GM12878 (cell line): ENCODE data around the gene GORASP2. TPM values are rescaled to one million over a fixed set of nuclear protein-coding genes. Genes with fewer than 3 reads are reported as not detected.

ENCODE experiments used
- ATAC-seq: fragments of 200-7000 bp; cut with Tn5 transposase; 3 replicates; pipeline ENCODE4 v1.9.1; 2020; ENCODE audit warnings: mild to moderate bottlenecking, moderate library complexity
- BruUV-seq: library from RNA; stranded (reverse); fragments of 400-500 nt; replicated peaks from 2 replicates; lab custom pipeline; 2021; lab: Mats Ljungman, UMichigan
- CTCF ChIA-PET: fragments of 300-600 bp; sonication (Branson Sonifier 250); formaldehyde crosslinking; extraction: SDS; loops from one replicate; lab custom pipeline; 2021; ENCODE audit warnings: inconsistent platforms; lab: Yijun Ruan, JAX
- POLR2A ChIA-PET: fragments of 350-600 bp; formaldehyde crosslinking; extraction: SDS; loops from one replicate; lab custom pipeline; 2021; ENCODE audit warnings: inconsistent platforms; lab: Charles Lee
- RAD21 ChIA-PET: fragments of 300-600 bp; sonication (Branson Sonifier 250); formaldehyde crosslinking; loops from one replicate; lab custom pipeline; 2023; ENCODE audit warnings: antibody characterized with exemption; ENCODE audit not compliant: unreplicated experiment; lab: Charles Lee
- SMC1A ChIA-PET: fragments of 300-600 bp; sonication (Branson Sonifier 250); formaldehyde crosslinking; loops from one replicate; lab custom pipeline; 2023; ENCODE audit not compliant: unreplicated experiment, uncharacterized antibody; lab: Charles Lee
- DNase-seq: peaks from one replicate; pipeline ENCODE4 v3.0.0-alpha.2; 2011; ENCODE audit warnings: low read depth, low spot score
- FAIRE-seq: peaks from 3 replicates; lab custom pipeline; 2011; peaks lifted over from hg19 to GRCh38; lab: Jason Lieb, UNC
- H2AFZ ChIP-seq: 2 replicates; pipeline ENCODE4 v1.6.0; 2011; ENCODE audit warnings: low read depth, low read length, control low read depth; ENCODE audit not compliant: control insufficient read depth
- H3K27ac ChIP-seq: 2 replicates; pipeline ENCODE4 v1.5.1; 2011; ENCODE audit warnings: control low read depth; ENCODE audit not compliant: control insufficient read depth, insufficient read depth
- H3K27me3 ChIP-seq, 2 experiments: replicated peaks in 1 of 2; 2 replicates each; pipeline versions ENCODE4 v1.6.0 to v1.6.1; 2011; ENCODE audit warnings: low read length in 1 of 2; ENCODE audit not compliant: control insufficient read depth in 2 of 2, insufficient read depth in 2 of 2
- H3K36me3 ChIP-seq, 2 experiments: 2 replicates each; pipeline ENCODE4 v1.5.1; 2011; ENCODE audit warnings: low read length in 1 of 2; ENCODE audit not compliant: control insufficient read depth in 2 of 2, insufficient read depth in 2 of 2
- H3K4me1 ChIP-seq: 2 replicates; pipeline ENCODE4 v1.6.1; 2011; ENCODE audit warnings: mild to moderate bottlenecking, low read length, moderate library complexity, mixed read lengths; ENCODE audit not compliant: control insufficient read depth, insufficient read depth
- H3K4me2 ChIP-seq: 2 replicates; pipeline ENCODE4 v1.6.0; 2011; ENCODE audit warnings: control low read depth; ENCODE audit not compliant: control insufficient read depth, insufficient read depth
- H3K4me3 ChIP-seq: fragments of 200-600 bp; sonication (generic); 2 replicates; pipeline ENCODE4 v1.5.1; 2016
- H3K79me2 ChIP-seq: 2 replicates; pipeline ENCODE4 v1.6.0; 2011; ENCODE audit warnings: low read length; ENCODE audit not compliant: control insufficient read depth, insufficient read depth
- H3K9ac ChIP-seq: 2 replicates; pipeline ENCODE4 v1.8.0; 2011; ENCODE audit warnings: low read length, control low read depth, mixed read lengths; ENCODE audit not compliant: control insufficient read depth, insufficient read depth
- H3K9me3 ChIP-seq: replicated peaks from 3 replicates; pipeline ENCODE4 v1.5.1; 2011; ENCODE audit warnings: mild to moderate bottlenecking, low read length; ENCODE audit not compliant: control insufficient read depth, insufficient read depth
- H4K20me1 ChIP-seq: 2 replicates; pipeline ENCODE4 v1.6.0; 2011; ENCODE audit not compliant: control insufficient read depth, insufficient read depth
- BCLAF1 ChIP-seq: fragments of 450-650 bp; IDR thresholded peaks from 2 replicates; pipeline ENCODE4 v1.6.1; 2017; ENCODE audit warnings: antibody characterized with exemption, mild to moderate bottlenecking, moderate library complexity
- FOS ChIP-seq: IDR thresholded peaks from 3 replicates; pipeline ENCODE4 v1.6.1; 2011; ENCODE audit warnings: borderline replicate concordance; ENCODE audit not compliant: insufficient read length; ENCODE audit errors: extremely low read depth
- POLR2A ChIP-seq: IDR thresholded peaks from 2 replicates; pipeline ENCODE4 v1.6.1; 2011; ENCODE audit warnings: low read depth, mild to moderate bottlenecking, low read length
- POLR2AphosphoS5 ChIP-seq: IDR thresholded peaks from 2 replicates; pipeline ENCODE4 v1.6.1; 2011; ENCODE audit warnings: mild to moderate bottlenecking, low read length, inconsistent platforms
- POU2F2 ChIP-seq: IDR thresholded peaks from 3 replicates; pipeline ENCODE4 v1.6.1; 2011; ENCODE audit warnings: low read depth, mild to moderate bottlenecking, low read length, borderline replicate concordance
- SMARCA5 ChIP-seq: fragments of 450-650 bp; IDR thresholded peaks from 2 replicates; pipeline ENCODE4 v1.6.1; 2017; ENCODE audit warnings: mild to moderate bottlenecking
- ZSCAN29 ChIP-seq: fragments of 450-650 bp; IDR thresholded peaks from 2 replicates; pipeline ENCODE4 v1.6.1; 2017; ENCODE audit warnings: mild to moderate bottlenecking, moderate library complexity
- WGBS: methylation state at CpG from one replicate; pipeline ENCODE4 v1.1.6; 2016; ENCODE audit warnings: low lambda C conversion rate; ENCODE audit not compliant: insufficient replicate concordance, insufficient coverage; ENCODE audit errors: missing lambda C conversion rate; 5-methylcytosine and 5-hydroxymethylcytosine counted together
- in situ Hi-C: fragments of 300-500 bp; cut with MboI; formaldehyde crosslinking; loops from 9 replicates; pipeline ENCODE4 v1.14.3; 2018; ENCODE audit warnings: mixed read lengths
- intact Hi-C: fragments of 100-400 bp; cut with micrococcal nuclease; formaldehyde crosslinking; loops from one replicate; pipeline ENCODE4 v1.14.2; 2022; ENCODE audit not compliant: unreplicated experiment
- polyA plus RNA-seq, 11 experiments: library from polyadenylated mRNA; depleted of rRNA in 4 of 11; unstranded in 6 of 11; stranded (reverse) in 5 of 11; fragments of >200 nt; fragmentation: Nextera tagmentation in 4 of 11; fragmentation: Illumina TruSeq in 1 of 11; extraction: Ambion mirVana in 4 of 11; extraction: Trizol in 1 of 11; gene quantifications; 1 replicate in 1 of 11; 2 replicates in 10 of 11; pipeline versions ENCODE4 v1.2.1 to v1.2.3, GENCODE V29; 2011 to 2016; ENCODE audit warnings: inconsistent platforms in 2 of 11, missing spikeins in 2 of 11, low read depth in 1 of 11
- total RNA-seq, 4 experiments: library from RNA; depleted of rRNA in 3 of 4; stranded (reverse); fragments of >200 nt in 3 of 4; fragmentation: Illumina TruSeq in 1 of 4; extraction: Trizol in 1 of 4; gene quantifications; 2 replicates each; pipeline versions ENCODE4 v1.2.1 to v1.2.3, GENCODE V29; 2013 to 2021

The GORASP2 gene
- total and polyA plus RNA-seq, 10 of the 15 experiments (the other 5 are each of a cell fraction or from before 2014, with no cell fraction given) = 26.3 to 169 (median 103) TPM

- no TSS peak for BruUV-seq
- intact Hi-C loops = no loop called here
- no peak for FAIRE-seq
- SMC1A ChIA-PET = no interaction called here
- Histone ChIP-seq H3K27me3 (no peaks in the 10 kb centered on the region), H3K4me2 (no peak overlapping the region), H3K4me1 (peaks cover 8% of the 10 kb centered on the region), H2AFZ (no peak overlapping the region), H3K79me2 (no peaks in the 10 kb centered on the region; the same call in 1 of the 2 replicates), H4K20me1 (no peaks in the 10 kb centered on the region), H3K36me3 (peaks cover 6 to 25% of the 10 kb centered on the region in 2 experiments)
- in situ Hi-C loops = loop anchor here (25.0 kb wide), 1 partner anchor 469 kb away; the partner anchor contains the start of genes DCAF17 and METTL8
- CTCF ChIA-PET = interaction anchor here (0.6 to 1.5 kb wide), 3 partner anchors 17 to 40 kb away, joined by 3 read pairs; partner anchors contain the start of gene GORASP2
- POLR2A ChIA-PET = interaction anchor here (0.5 kb wide), 1 partner anchor 825 kb away, joined by 4 read pairs; no protein-coding TSS in a partner anchor
- 91% methylated on average over 12 of the region's 12 CpGs for WGBS
- no peak for DNase-seq
- RAD21 ChIA-PET = interaction anchor here (1.0 kb wide), 1 partner anchor 40 kb away, joined by 3 read pairs; the partner anchor contains the start of gene GORASP2
- ATAC-seq = no peak
- TF ChIP-seq POU2F2 (0 out of 3 replicates have a peak, but pooled peaks have one; percentile 10), SMARCA5 (no peak), FOS (no peak), BCLAF1 (no peak), POLR2AphosphoS5 (peak; percentile 38; the same call in 1 of the 2 replicates), POLR2A (peak; percentile 56; the same call in 1 of the 2 replicates), ZSCAN29 (no peak)
- TF ChIP-seq, all 136 proteins: peak for 3
- Histone ChIP-seq H3K9me3 (no peaks in the 10 kb centered on the region), H3K9ac (no peak overlapping the region), H3K4me3 (no peak overlapping the region), H3K27ac (no peak overlapping the region)
Observed at GRCh38 chr2:170968205-170969003, 39.4 kb downstream of the GORASP2 start.
